ENCODE measurements around the gene FRMPD4. TPM values are rescaled to one million over a fixed set of nuclear protein-coding genes. Genes with fewer than 3 reads are reported as not detected.

The FRMPD4 gene
- total and polyA plus RNA-seq, 12 donors: 0.03 to 4.1 (median 2.0) TPM

GRCh38 chrX:12686331-12686730 is 548.1 kb downstream of the FRMPD4 start:
- TF ChIP-seq, protein P1, sequence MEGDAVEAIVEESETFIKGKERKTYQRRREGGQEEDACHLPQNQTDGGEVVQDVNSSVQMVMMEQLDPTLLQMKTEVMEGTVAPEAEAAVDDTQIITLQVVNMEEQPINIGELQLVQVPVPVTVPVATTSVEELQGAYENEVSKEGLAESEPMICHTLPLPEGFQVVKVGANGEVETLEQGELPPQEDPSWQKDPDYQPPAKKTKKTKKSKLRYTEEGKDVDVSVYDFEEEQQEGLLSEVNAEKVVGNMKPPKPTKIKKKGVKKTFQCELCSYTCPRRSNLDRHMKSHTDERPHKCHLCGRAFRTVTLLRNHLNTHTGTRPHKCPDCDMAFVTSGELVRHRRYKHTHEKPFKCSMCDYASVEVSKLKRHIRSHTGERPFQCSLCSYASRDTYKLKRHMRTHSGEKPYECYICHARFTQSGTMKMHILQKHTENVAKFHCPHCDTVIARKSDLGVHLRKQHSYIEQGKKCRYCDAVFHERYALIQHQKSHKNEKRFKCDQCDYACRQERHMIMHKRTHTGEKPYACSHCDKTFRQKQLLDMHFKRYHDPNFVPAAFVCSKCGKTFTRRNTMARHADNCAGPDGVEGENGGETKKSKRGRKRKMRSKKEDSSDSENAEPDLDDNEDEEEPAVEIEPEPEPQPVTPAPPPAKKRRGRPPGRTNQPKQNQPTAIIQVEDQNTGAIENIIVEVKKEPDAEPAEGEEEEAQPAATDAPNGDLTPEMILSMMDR (IDR thresholded peaks at IDR 0.05): no peak
- no peaks in the 10 kb centered on the region for H3K36me3 ChIP-seq
- peaks cover 0 to 6% (median 0%) of the 10 kb centered on the region in 7 donors for H3K27me3 ChIP-seq
- ATAC-seq (no peak), DNase-seq (no peak)
- H3K4me1 ChIP-seq: no peaks in the 10 kb centered on the region
- H3K27ac ChIP-seq: no peak overlapping the region
- H3K4me3 ChIP-seq: no peak overlapping the region
- intact Hi-C loops (cut with DNase I): no loop called here
- H3K9me3 ChIP-seq: no peaks in the 10 kb centered on the region

DNA sequence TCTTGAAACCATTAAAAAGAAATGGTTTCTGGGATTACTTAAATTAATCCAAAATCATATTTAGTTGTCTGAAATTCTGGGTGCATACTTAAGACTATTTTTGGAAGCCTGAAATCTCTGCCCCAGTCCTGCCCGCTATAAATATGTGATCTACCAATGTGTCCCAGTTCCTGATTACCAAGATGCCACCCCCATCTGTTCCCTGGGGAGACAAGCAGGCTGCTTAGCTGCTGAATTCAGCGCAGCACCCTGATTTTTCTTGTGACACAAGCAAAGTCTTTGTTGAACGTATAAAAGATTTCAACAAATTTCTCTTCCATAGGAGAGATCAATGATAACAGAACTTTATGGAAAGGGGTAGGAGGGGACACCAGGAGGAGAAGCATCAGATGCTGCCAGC is 552.4 kb downstream of the FRMPD4 start:
- 52 to 88% methylated on average over 3 of the region's 3 CpGs for WGBS, 2 donors
- H3K36me3 ChIP-seq: no peaks in the 10 kb centered on the region
- H3K27me3 ChIP-seq: peaks cover 0 to 32% (median 0%) of the 10 kb centered on the region in 7 donors
- intact Hi-C loops (cut with DNase I): loop anchor here in 2 of 10 donors (10.0 kb wide), 1 partner anchor 606 kb away; no protein-coding TSS in a partner anchor
- no peak overlapping the region for H3K4me3 ChIP-seq
- H3K9me3 ChIP-seq: no peaks in the 10 kb centered on the region
- TF ChIP-seq, protein P1 (IDR thresholded peaks at IDR 0.05): no peak
- no peaks in the 10 kb centered on the region for H3K4me1 ChIP-seq
- DNase-seq (no peak), ATAC-seq (no peak)
- H3K27ac ChIP-seq: no peak overlapping the region

DNA sequence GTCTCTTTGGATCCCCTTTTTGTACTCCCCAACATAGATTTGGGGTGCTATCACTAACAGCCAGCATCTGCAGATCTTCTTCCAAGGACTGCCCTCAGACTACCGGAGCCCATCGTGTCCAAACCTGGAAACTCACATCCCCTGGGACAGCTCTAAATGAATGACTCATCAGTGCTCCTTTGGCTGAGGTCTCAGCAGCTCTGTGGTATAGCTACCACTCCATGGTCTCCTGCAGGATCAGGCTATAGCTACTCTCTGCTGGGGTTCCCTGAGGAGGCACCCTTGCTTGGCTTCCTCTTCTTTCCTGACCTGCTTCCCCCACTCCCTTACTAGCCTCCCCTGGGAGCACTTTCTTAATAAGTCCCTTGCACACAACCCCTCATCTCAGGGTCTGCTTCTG is 555.5 kb downstream of the FRMPD4 start:
- WGBS, 2 donors: 40 to 56% methylated on average over 2 of the region's 2 CpGs
- Histone ChIP-seq H3K36me3 (no peaks in the 10 kb centered on the region), H3K4me3 (no peak overlapping the region), H3K27ac (no peak overlapping the region), H3K9me3 (no peaks in the 10 kb centered on the region), H3K27me3 (peaks cover 0 to 46% (median 0%) of the 10 kb centered on the region in 7 donors), H3K4me1 (no peaks in the 10 kb centered on the region)
- TF ChIP-seq, protein P1 (IDR thresholded peaks at IDR 0.05): no peak
- no peak for DNase-seq
- intact Hi-C loops (cut with DNase I): loop anchor here in 2 of 10 donors (10.0 kb wide), 1 partner anchor 609 kb away; no protein-coding TSS in a partner anchor
- no peak for ATAC-seq

GRCh38 chrX:12700745-12701144 is 562.5 kb downstream of the FRMPD4 start:
- no peak overlapping the region for H3K27ac ChIP-seq
- no peak for DNase-seq
- no peaks in the 10 kb centered on the region for H3K4me1 ChIP-seq
- no peaks in the 10 kb centered on the region for H3K9me3 ChIP-seq
- H3K4me3 ChIP-seq: no peak overlapping the region
- intact Hi-C loops (cut with DNase I): loop anchor here in 3 of 10 donors (5.0 to 10.0 kb wide), 2 partner anchors 616 to 623 kb away; no protein-coding TSS in a partner anchor
- TF ChIP-seq, protein P1 (IDR thresholded peaks at IDR 0.05): no peak
- 49 to 52% methylated on average over 4 of the region's 4 CpGs for WGBS, 2 donors
- ATAC-seq: no peak
- peaks cover 0 to 47% (median 0%) of the 10 kb centered on the region in 7 donors for H3K27me3 ChIP-seq
- H3K36me3 ChIP-seq: no peaks in the 10 kb centered on the region
